ENCODE data around the gene ELOVL4.

The ELOVL4 gene

GRCh38 chr6:79913369-79913768, 34.0 kb downstream of the ELOVL4 start:
- DNase-seq (ENCODE audit: low read depth in 1 of 2, low spot score in 1 of 2), result no peak

GRCh38 chr6:79911992-79912391, 35.4 kb downstream of the ELOVL4 start:
- DNase-seq (ENCODE audit: low read depth in 1 of 2, low spot score in 1 of 2), result no peak

- no peak for DNase-seq (ENCODE audit: low read depth in 1 of 2, low spot score in 1 of 2)
Measured at GRCh38 chr6:79909517-79909916, 37.8 kb downstream of the ELOVL4 start.

GRCh38 chr6:79902046-79902445, 45.3 kb downstream of the ELOVL4 start:
- no peak for DNase-seq (ENCODE audit: low read depth in 1 of 2, low spot score in 1 of 2)

GRCh38 chr6:79898076-79898475, 49.3 kb downstream of the ELOVL4 start:
- DNase-seq (ENCODE audit: low read depth in 1 of 2, low spot score in 1 of 2), result no peak

- no peak for DNase-seq (ENCODE audit: low read depth in 1 of 2, low spot score in 1 of 2)
Measured at GRCh38 chr6:79896075-79896449, 51.3 kb downstream of the ELOVL4 start.

GRCh38 chr6:79895382-79896074, 51.8 kb downstream of the ELOVL4 start:
- DNase-seq (ENCODE audit: low read depth in 1 of 2, low spot score in 1 of 2), result no peak

GRCh38 chr6:79894939-79895338, 52.4 kb downstream of the ELOVL4 start:
- DNase-seq (ENCODE audit: low read depth in 1 of 2, low spot score in 1 of 2), result no peak

- no peak for DNase-seq (ENCODE audit: low read depth in 1 of 2, low spot score in 1 of 2)
Measured at GRCh38 chr6:79888587-79888986, 58.8 kb downstream of the ELOVL4 start.

GRCh38 chr6:79878142-79878748, 69.1 kb downstream of the ELOVL4 start:
- no peak for DNase-seq (ENCODE audit: low read depth in 1 of 2, low spot score in 1 of 2)

GRCh38 chr6:79874531-79875134, 72.7 kb downstream of the ELOVL4 start:
- no peak for DNase-seq (ENCODE audit: low read depth in 1 of 2, low spot score in 1 of 2)

GRCh38 chr6:79872986-79873385, 74.4 kb downstream of the ELOVL4 start:
- no peak for DNase-seq (ENCODE audit: low read depth in 1 of 2, low spot score in 1 of 2)

- no peak for DNase-seq (ENCODE audit: low read depth in 1 of 2, low spot score in 1 of 2)
Measured at GRCh38 chr6:79872303-79872702, 75.0 kb downstream of the ELOVL4 start.

- DNase-seq (ENCODE audit: low read depth in 1 of 2, low spot score in 1 of 2), result peak; percentile 49 to 67
Measured at GRCh38 chr6:79869600-79870084, 77.7 kb downstream of the ELOVL4 start.

- DNase-seq (ENCODE audit: low read depth in 1 of 2, low spot score in 1 of 2), result no peak
Measured at GRCh38 chr6:79869184-79869583, 78.2 kb downstream of the ELOVL4 start.

GRCh38 chr6:79868098-79868722, 79.1 kb downstream of the ELOVL4 start:
- no peak for DNase-seq (ENCODE audit: low read depth in 1 of 2, low spot score in 1 of 2)
